HEK293T (cell line): ENCODE results near the gene FOXN4.

ENCODE experiments used
- CTCF ChIA-PET: fragments of 350-600 bp; formaldehyde crosslinking; extraction: SDS; loops from one replicate; lab custom pipeline; 2021; ENCODE audit warnings: antibody characterized with exemption, inconsistent platforms; lab: Yijun Ruan, JAX
- POLR2A ChIA-PET: fragments of 350-600 bp; formaldehyde crosslinking; extraction: SDS; loops from one replicate; lab custom pipeline; 2020; ENCODE audit warnings: antibody characterized with exemption, inconsistent platforms; lab: Yijun Ruan, JAX
- DNase-seq: peaks from one replicate; pipeline ENCODE4 v3.0.0; 2012; ENCODE audit warnings: mixed read lengths; ENCODE audit errors: extremely low spot score
- ARNT ChIP-seq: fragments of 450-650 bp; IDR thresholded peaks from 2 replicates; pipeline ENCODE4 v1.6.1; 2017; ENCODE audit warnings: mild to moderate bottlenecking
- BHLHE40 ChIP-seq: fragments of 450-650 bp; IDR thresholded peaks from 2 replicates; pipeline ENCODE4 v1.6.1; 2016; ENCODE audit warnings: mild to moderate bottlenecking, moderate library complexity, borderline replicate concordance
- CTBP1 ChIP-seq: fragments of 450-650 bp; IDR thresholded peaks from 2 replicates; pipeline ENCODE4 v1.6.1; 2016; ENCODE audit warnings: borderline replicate concordance
- ELF4 ChIP-seq: fragments of 450-650 bp; IDR thresholded peaks from 2 replicates; pipeline ENCODE4 v1.6.1; 2017; ENCODE audit warnings: antibody characterized with exemption
- FOXA1 ChIP-seq: fragments of 450-650 bp; IDR thresholded peaks from 2 replicates; pipeline ENCODE4 v1.6.1; 2016; ENCODE audit warnings: mild to moderate bottlenecking
- FOXK2 ChIP-seq: fragments of 450-650 bp; IDR thresholded peaks from 2 replicates; pipeline ENCODE4 v1.6.1; 2016; ENCODE audit warnings: mild to moderate bottlenecking
- FOXM1 ChIP-seq: fragments of 450-650 bp; IDR thresholded peaks from 2 replicates; pipeline ENCODE4 v1.6.1; 2017; ENCODE audit warnings: mild to moderate bottlenecking, borderline replicate concordance
- HDGF ChIP-seq: fragments of 450-650 bp; IDR thresholded peaks from 2 replicates; pipeline ENCODE4 v1.6.1; 2017; ENCODE audit warnings: antibody characterized with exemption, borderline replicate concordance
- L3MBTL2 ChIP-seq: fragments of 450-650 bp; conservative IDR thresholded peaks from 2 replicates; pipeline ENCODE4 v1.6.1; 2016; ENCODE audit warnings: mild to moderate bottlenecking
- LEF1 ChIP-seq: fragments of 450-650 bp; IDR thresholded peaks from 2 replicates; pipeline ENCODE4 v1.6.1; 2017; ENCODE audit warnings: mild to moderate bottlenecking, borderline replicate concordance
- NFRKB ChIP-seq: fragments of 450-650 bp; IDR thresholded peaks from 2 replicates; pipeline ENCODE4 v1.6.1; 2016; ENCODE audit warnings: mild to moderate bottlenecking, moderate library complexity
- PKNOX1 ChIP-seq: fragments of 450-650 bp; IDR thresholded peaks from 2 replicates; pipeline ENCODE4 v1.6.1; 2016
- SP1 ChIP-seq: fragments of 450-650 bp; IDR thresholded peaks from 2 replicates; pipeline ENCODE4 v1.6.1; 2017
- SUZ12 ChIP-seq: fragments of 450-650 bp; IDR thresholded peaks from 2 replicates; pipeline ENCODE4 v1.6.1; 2016; ENCODE audit warnings: mild to moderate bottlenecking
- TARDBP ChIP-seq: fragments of 450-650 bp; IDR thresholded peaks from 2 replicates; pipeline ENCODE4 v1.6.1; 2016
- ZNF384 ChIP-seq: fragments of 450-650 bp; IDR thresholded peaks from 2 replicates; pipeline ENCODE4 v1.6.1; 2016

Gene FOXN4

GRCh38 chr12:109264095-109264942 is 44.8 kb downstream of the FOXN4 start:
- TF ChIP-seq FOXM1: no peak
- no peak for TF ChIP-seq ZNF384
- no peak for TF ChIP-seq L3MBTL2
- no peak for TF ChIP-seq SP1
- TF ChIP-seq FOXK2: no peak
- DNase-seq: peak; percentile 89
- POLR2A ChIA-PET: no interaction called here
- CTCF ChIA-PET: interaction anchor here (0.6 to 1.7 kb wide), 10 partner anchors 8 to 169 kb away, joined by 3 to 14 read pairs (median 3); no protein-coding TSS in a partner anchor

GRCh38 chr12:109263439-109263838 is 45.6 kb downstream of the FOXN4 start:
- ChIA-PET POLR2A (no interaction called here), CTCF (interaction anchor here (0.6 to 1.7 kb wide), 9 partner anchors 9 to 170 kb away, joined by 3 to 14 read pairs (median 3); no protein-coding TSS in a partner anchor)

GRCh38 chr12:109261939-109262338 is 47.1 kb downstream of the FOXN4 start:
- TF ChIP-seq FOXA1 (no peak), FOXK2 (no peak)
- POLR2A ChIA-PET: no interaction called here
- CTCF ChIA-PET: interaction anchor here (1.1 to 1.3 kb wide), 2 partner anchors 123 to 125 kb away, joined by 3 to 10 read pairs; no protein-coding TSS in a partner anchor

More at GRCh38 chr12:109263439-109263838, 45.6 kb downstream of the FOXN4 start:
- TF ChIP-seq BHLHE40: no peak
- no peak for TF ChIP-seq SUZ12
- no peak for TF ChIP-seq SP1
- no peak for TF ChIP-seq FOXM1
- no peak for TF ChIP-seq CTBP1
- no peak for TF ChIP-seq FOXK2
- TF ChIP-seq NFRKB: no peak
- TF ChIP-seq TARDBP: no peak
- no peak for TF ChIP-seq LEF1
- TF ChIP-seq ELF4: no peak
- no peak for TF ChIP-seq ARNT
- TF ChIP-seq ZNF384: no peak
- no peak for TF ChIP-seq FOXA1
- TF ChIP-seq L3MBTL2: no peak
- DNase-seq: no peak

GRCh38 chr12:109261087-109261486 is 48.0 kb downstream of the FOXN4 start:
- POLR2A ChIA-PET: no interaction called here
- TF ChIP-seq CTBP1 (no peak), SUZ12 (no peak), SP1 (no peak), NFRKB (no peak), ARNT (no peak), FOXM1 (no peak), FOXA1 (no peak), HDGF (no peak), FOXK2 (no peak), PKNOX1 (no peak)
- no peak for DNase-seq
- CTCF ChIA-PET: no interaction called here

More at GRCh38 chr12:109261939-109262338, 47.1 kb downstream of the FOXN4 start:
- DNase-seq: no peak

- POLR2A ChIA-PET: interaction anchor here (0.6 kb wide), 1 partner anchor 147 kb away, joined by 3 read pairs; no protein-coding TSS in a partner anchor
- DNase-seq: no peak
- no peak for TF ChIP-seq ZNF384
- no peak for TF ChIP-seq L3MBTL2
- no peak for TF ChIP-seq HDGF
- TF ChIP-seq ARNT: no peak
- no peak for TF ChIP-seq NFRKB
- no peak for TF ChIP-seq SUZ12
- TF ChIP-seq FOXA1: no peak
- no peak for TF ChIP-seq ELF4
- no peak for TF ChIP-seq FOXK2
- TF ChIP-seq TARDBP: no peak
- TF ChIP-seq FOXM1: no peak
- TF ChIP-seq CTBP1: no peak
- no peak for TF ChIP-seq BHLHE40
- no peak for TF ChIP-seq PKNOX1
- no peak for TF ChIP-seq SP1
- TF ChIP-seq LEF1: no peak
- CTCF ChIA-PET: interaction anchor here (0.6 to 1.2 kb wide), 2 partner anchors 134 to 136 kb away, joined by 3 read pairs; no protein-coding TSS in a partner anchor
Observed at GRCh38 chr12:109259545-109259895, 49.6 kb downstream of the FOXN4 start.

GRCh38 chr12:109258607-109259544 is 50.2 kb downstream of the FOXN4 start:
- no peak for DNase-seq
- POLR2A ChIA-PET: no interaction called here
- TF ChIP-seq SUZ12 (no peak), ZNF384 (no peak), SP1 (no peak), ELF4 (no peak), FOXA1 (no peak), TARDBP (no peak), FOXK2 (no peak), PKNOX1 (no peak), CTBP1 (no peak), BHLHE40 (no peak), FOXM1 (no peak)
- CTCF ChIA-PET: interaction anchor here (0.6 to 1.2 kb wide), 2 partner anchors 135 kb away, joined by 3 read pairs; no protein-coding TSS in a partner anchor
